Gastrocnemius medialis (tissue), 4 donors: ENCODE measurements around the gene MKNK1.

Source experiments
- POLR2A ChIP-seq, 2 donors: fragments of 450-650 bp; IDR thresholded peaks; one replicate each; pipeline ENCODE4 v1.6.1; 2017; ENCODE audit warnings: antibody characterized with exemption in 2 of 2, mild to moderate bottlenecking in 2 of 2, moderate library complexity in 2 of 2
- TF ChIP-seq, protein P1 (sequence below), 5 experiments: fragments of 450-650 bp in 3 of 5; fragments of 200-600 bp in 2 of 5; sonication (generic) in 2 of 5; IDR thresholded peaks in 4 of 5; conservative IDR thresholded peaks in 1 of 5; 1 replicate in 4 of 5; 2 replicates in 1 of 5; pipeline ENCODE4 v1.5.1; 2016 to 2019; ENCODE audit warnings: antibody characterized with exemption in 5 of 5, mild to moderate bottlenecking in 3 of 5, moderate library complexity in 3 of 5

DNA sequence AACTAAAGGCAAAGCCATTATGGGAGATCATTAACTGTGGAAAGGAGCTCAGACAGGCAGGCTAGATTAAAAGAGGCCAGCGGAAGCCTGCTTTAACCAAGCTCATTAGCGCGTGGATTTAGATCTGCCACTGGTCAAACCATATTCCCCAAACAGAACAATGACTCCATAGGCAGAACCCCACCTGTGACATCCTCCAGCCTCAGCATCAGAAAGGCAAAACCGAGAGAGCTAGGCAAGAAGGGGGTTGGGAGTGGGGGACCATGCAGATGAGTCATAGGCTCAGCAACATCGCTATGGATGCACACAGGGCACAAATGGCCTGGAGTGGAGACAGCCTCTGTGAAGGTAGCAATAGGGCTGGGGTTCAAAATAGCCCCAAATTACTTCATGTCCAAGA is 20.6 kb downstream of the MKNK1 start:
- TF ChIP-seq, protein P1, sequence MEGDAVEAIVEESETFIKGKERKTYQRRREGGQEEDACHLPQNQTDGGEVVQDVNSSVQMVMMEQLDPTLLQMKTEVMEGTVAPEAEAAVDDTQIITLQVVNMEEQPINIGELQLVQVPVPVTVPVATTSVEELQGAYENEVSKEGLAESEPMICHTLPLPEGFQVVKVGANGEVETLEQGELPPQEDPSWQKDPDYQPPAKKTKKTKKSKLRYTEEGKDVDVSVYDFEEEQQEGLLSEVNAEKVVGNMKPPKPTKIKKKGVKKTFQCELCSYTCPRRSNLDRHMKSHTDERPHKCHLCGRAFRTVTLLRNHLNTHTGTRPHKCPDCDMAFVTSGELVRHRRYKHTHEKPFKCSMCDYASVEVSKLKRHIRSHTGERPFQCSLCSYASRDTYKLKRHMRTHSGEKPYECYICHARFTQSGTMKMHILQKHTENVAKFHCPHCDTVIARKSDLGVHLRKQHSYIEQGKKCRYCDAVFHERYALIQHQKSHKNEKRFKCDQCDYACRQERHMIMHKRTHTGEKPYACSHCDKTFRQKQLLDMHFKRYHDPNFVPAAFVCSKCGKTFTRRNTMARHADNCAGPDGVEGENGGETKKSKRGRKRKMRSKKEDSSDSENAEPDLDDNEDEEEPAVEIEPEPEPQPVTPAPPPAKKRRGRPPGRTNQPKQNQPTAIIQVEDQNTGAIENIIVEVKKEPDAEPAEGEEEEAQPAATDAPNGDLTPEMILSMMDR (IDR thresholded peaks at IDR 0.05 in 4 of 5, conservative IDR thresholded peaks at IDR 0.05 in 1 of 5): no peak
- no peak for TF ChIP-seq POLR2A (IDR thresholded peaks at IDR 0.05)
